Measurements from ENCODE around the gene KCNIP4. TPM values are rescaled to one million over a fixed set of nuclear protein-coding genes. Genes with fewer than 3 reads are reported as not detected.

Gene KCNIP4
- total RNA-seq, 2 experiments from 2014 or later, result not detected

DNA sequence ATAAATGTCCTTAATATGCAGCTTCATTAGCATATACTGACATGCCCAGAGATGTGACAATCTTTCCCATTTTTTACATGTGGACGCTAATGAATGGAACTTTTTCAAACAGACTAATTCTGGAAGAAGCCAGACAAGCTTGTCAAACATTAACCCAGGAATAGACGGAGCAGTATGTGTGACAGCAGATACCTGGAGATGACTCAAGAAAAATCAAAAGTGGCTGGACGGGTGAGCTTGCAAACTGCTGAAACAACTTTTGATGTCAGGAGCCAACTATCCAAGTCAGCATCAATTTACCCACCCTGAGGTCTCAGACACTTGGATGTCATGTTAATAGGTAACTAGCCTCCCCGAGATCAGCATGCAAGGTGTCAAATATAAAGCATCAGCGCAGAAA, 1065.3 kb downstream of the KCNIP4 start:
- intact Hi-C loops (cut with micrococcal nuclease), result no loop called here
- no peak for DNase-seq
- no peaks in the 10 kb centered on the region for H3K4me1 Mint-ChIP-seq (ENCODE audit: low read depth)
- H3K27me3 Mint-ChIP-seq (ENCODE audit: low read depth), result peaks cover 2% of the 10 kb centered on the region
- CTCF ChIA-PET, result no interaction called here
- no peaks in the 10 kb centered on the region for H3K36me3 Mint-ChIP-seq (ENCODE audit: low read depth)
- H3K9me3 Mint-ChIP-seq, result peaks cover 2% of the 10 kb centered on the region
- H3K4me3 Mint-ChIP-seq, result no peak overlapping the region
- H3K27ac Mint-ChIP-seq, result no peak overlapping the region

DNA sequence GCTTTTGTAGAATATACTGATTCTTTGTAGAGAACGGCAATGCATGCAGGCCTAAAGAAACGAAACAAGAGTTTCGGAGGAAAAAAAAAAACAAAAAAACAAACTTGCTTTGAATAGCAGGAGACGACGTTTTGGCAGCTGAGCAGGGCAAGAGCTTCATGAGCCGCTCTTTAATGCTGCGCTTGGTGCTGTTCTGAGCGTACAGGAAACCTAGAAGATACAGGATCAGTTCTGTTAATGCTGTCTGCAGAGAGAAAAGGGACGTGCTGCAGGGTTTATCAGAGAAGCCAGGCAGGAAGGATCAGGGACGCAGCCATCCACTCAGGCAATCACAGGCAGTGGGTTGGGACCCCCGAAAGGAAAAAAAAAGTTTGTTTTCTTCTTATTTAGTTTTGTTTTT, 1066.1 kb downstream of the KCNIP4 start:
- H3K4me1 Mint-ChIP-seq (ENCODE audit: low read depth), result no peaks in the 10 kb centered on the region
- no peak overlapping the region for H3K27ac Mint-ChIP-seq
- H3K9me3 Mint-ChIP-seq, result peaks cover 2% of the 10 kb centered on the region
- peaks cover 2% of the 10 kb centered on the region for H3K27me3 Mint-ChIP-seq (ENCODE audit: low read depth)
- no peak for DNase-seq
- no peaks in the 10 kb centered on the region for H3K36me3 Mint-ChIP-seq (ENCODE audit: low read depth)
- H3K4me3 Mint-ChIP-seq, result no peak overlapping the region
- intact Hi-C loops (cut with micrococcal nuclease), result no loop called here
- CTCF ChIA-PET, result no interaction called here

DNA sequence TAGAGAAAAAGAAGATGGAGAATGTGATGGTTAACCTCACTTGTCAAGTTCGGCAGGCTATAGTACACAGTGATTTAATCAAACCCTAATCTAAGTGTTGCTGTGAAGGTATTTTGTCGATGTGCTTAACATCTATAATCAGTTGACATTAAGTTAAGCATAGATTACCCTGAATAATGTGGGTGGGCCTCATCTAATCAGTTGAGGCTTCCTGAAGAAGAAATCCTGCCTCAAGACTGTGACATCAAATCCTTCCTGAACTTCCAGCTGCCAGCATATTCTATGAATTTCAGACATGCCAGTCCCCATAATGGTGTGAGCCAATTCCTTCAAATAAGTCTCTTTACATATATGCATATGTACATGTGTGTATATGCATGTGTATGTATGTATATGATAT, 1066.9 kb downstream of the KCNIP4 start:
- CTCF ChIA-PET, result no interaction called here
- Mint-ChIP-seq H3K4me1 (ENCODE audit: low read depth) (no peaks in the 10 kb centered on the region), H3K27me3 (ENCODE audit: low read depth) (peaks cover 2% of the 10 kb centered on the region), H3K27ac (no peak overlapping the region), H3K36me3 (ENCODE audit: low read depth) (no peaks in the 10 kb centered on the region), H3K9me3 (no peaks in the 10 kb centered on the region), H3K4me3 (no peak overlapping the region)
- no peak for DNase-seq
- intact Hi-C loops (cut with micrococcal nuclease), result no loop called here

DNA sequence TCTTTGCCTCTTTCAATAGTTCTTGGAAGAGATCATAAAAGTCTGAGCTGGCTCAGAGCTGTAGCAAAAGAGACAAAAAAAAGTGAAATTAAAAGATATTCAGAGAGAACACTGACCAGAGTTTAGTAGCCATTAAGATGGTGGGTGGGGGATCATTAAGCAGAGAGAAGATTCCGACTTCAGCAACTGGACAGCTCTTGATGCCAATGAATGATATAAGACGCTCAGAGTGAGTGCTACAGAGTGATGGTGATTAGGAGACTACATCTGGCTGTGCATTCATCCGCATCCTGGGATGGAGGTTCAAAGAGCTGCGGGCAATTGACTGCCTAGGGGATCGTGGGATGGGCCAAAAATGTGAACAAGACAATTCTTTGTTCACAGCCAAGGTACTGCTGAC, 1069.8 kb downstream of the KCNIP4 start:
- H3K27ac Mint-ChIP-seq, result no peak overlapping the region
- H3K4me1 Mint-ChIP-seq (ENCODE audit: low read depth), result no peaks in the 10 kb centered on the region
- H3K27me3 Mint-ChIP-seq (ENCODE audit: low read depth), result no peaks in the 10 kb centered on the region
- CTCF ChIA-PET, result no interaction called here
- no peak overlapping the region for H3K4me3 Mint-ChIP-seq
- DNase-seq, result no peak
- H3K9me3 Mint-ChIP-seq, result no peaks in the 10 kb centered on the region
- intact Hi-C loops (cut with micrococcal nuclease), result no loop called here
- H3K36me3 Mint-ChIP-seq (ENCODE audit: low read depth), result no peaks in the 10 kb centered on the region

DNA sequence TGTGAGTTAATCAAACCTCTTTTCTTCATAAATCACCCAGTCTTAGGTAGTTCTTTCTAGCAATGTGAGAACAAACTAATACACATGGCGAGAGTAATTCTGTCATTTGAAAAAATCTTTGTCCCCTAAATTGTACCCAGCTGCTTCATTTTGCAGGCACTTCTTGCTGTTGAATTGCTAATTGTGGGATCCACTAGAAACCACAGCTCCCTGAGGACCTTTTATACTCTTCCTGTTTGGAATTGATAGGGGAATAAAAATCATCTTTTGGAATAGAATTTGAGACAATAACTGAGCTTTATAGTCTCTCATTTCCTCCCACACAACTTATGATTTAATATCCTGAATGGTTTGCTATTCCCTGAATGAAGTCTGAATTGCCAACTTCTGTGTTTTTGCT, 1078.1 kb downstream of the KCNIP4 start:
- peaks cover 5% of the 10 kb centered on the region for H3K9me3 Mint-ChIP-seq
- H3K4me1 Mint-ChIP-seq (ENCODE audit: low read depth), result peaks cover 3% of the 10 kb centered on the region
- no peak overlapping the region for H3K27ac Mint-ChIP-seq
- DNase-seq, result no peak
- intact Hi-C loops (cut with micrococcal nuclease), result no loop called here
- H3K27me3 Mint-ChIP-seq (ENCODE audit: low read depth), result no peaks in the 10 kb centered on the region
- CTCF ChIA-PET, result no interaction called here
- no peak overlapping the region for H3K4me3 Mint-ChIP-seq
- H3K36me3 Mint-ChIP-seq (ENCODE audit: low read depth), result no peaks in the 10 kb centered on the region

DNA sequence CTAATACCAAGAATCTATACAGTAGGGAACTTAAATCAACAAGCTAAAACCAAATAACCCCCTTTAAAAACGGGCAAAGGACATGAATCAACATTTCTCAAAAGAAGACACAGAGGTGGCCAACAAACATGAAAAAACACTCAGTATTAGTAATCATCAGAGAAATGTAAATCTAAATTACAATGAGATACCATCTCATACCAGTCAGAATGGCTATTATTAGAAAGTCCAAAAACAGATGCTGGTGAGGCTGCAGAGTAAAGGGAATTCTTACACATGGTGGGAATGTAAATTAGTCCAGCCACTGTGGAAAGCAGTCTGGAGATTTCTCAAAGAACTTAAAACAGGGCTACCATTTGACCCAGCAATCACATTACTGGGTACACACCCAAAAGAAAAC, 1080.5 kb downstream of the KCNIP4 start:
- Mint-ChIP-seq H3K36me3 (ENCODE audit: low read depth) (no peaks in the 10 kb centered on the region), H3K27me3 (ENCODE audit: low read depth) (no peaks in the 10 kb centered on the region), H3K4me3 (no peak overlapping the region), H3K27ac (no peak overlapping the region), H3K9me3 (peaks cover 5% of the 10 kb centered on the region), H3K4me1 (ENCODE audit: low read depth) (peaks cover 3% of the 10 kb centered on the region)
- no peak for DNase-seq
- CTCF ChIA-PET, result no interaction called here
- intact Hi-C loops (cut with micrococcal nuclease), result no loop called here

DNA sequence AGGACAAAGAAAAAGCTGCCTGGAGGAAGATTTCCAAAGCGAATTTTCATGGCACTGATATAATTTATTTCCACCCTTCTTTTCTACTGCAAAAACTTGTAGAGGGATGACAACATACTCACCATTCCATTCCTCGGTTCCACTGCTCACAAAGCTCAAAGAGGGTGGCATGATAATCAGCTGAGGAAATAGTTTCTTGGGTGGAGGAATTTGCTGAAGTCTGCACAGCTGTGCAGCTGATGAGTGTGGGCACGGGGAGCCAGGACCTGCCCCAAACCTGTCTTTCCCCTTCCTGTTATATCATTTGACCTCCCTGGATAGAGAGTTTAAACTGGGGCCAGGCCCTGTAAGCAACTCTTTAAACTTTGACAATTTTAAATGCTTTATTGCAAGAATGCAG, 1087.7 kb downstream of the KCNIP4 start:
- CTCF ChIA-PET, result no interaction called here
- no peaks in the 10 kb centered on the region for H3K9me3 Mint-ChIP-seq
- intact Hi-C loops (cut with micrococcal nuclease), result no loop called here
- no peak overlapping the region for H3K27ac Mint-ChIP-seq
- H3K27me3 Mint-ChIP-seq (ENCODE audit: low read depth), result no peaks in the 10 kb centered on the region
- H3K4me1 Mint-ChIP-seq (ENCODE audit: low read depth), result no peaks in the 10 kb centered on the region
- no peak for DNase-seq
- H3K4me3 Mint-ChIP-seq, result no peak overlapping the region
- no peaks in the 10 kb centered on the region for H3K36me3 Mint-ChIP-seq (ENCODE audit: low read depth)

DNA sequence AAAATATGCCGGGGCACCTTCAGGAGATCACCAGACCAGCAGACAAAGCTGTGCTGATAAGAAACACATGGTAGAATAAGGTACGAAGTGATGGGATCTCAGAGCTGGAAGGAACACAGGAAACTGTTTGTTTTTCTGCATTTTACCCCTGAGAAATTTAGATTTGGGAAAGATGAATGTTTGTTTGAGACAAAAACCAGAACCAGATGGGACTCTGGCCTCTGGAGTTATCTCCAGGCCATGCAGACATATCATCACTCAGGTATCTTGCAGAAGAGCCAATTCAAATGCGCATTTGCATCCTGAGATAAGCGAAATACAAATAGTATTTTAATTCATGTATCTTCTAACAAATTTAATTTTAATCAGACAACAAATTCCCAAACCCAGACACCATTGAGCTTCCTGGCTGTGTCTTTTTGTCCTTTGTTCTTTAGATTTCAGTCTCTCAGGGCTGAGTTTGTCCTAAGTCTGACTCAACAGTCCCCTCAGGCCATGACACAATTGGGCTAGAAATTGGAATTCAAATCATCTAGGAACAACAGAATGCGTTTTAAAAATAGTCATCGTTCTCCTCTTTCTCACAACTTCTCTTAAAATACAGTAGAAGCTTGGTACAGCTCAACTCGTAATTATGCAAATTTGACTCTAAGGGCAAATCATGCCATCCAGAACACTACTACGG, 1089.3 kb downstream of the KCNIP4 start:
- Mint-ChIP-seq H3K27me3 (ENCODE audit: low read depth) (no peaks in the 10 kb centered on the region), H3K4me1 (ENCODE audit: low read depth) (no peaks in the 10 kb centered on the region), H3K36me3 (ENCODE audit: low read depth) (no peaks in the 10 kb centered on the region), H3K4me3 (no peak overlapping the region), H3K9me3 (peaks cover 2% of the 10 kb centered on the region), H3K27ac (no peak overlapping the region)
- DNase-seq, result no peak
- intact Hi-C loops (cut with micrococcal nuclease), result no loop called here
- CTCF ChIA-PET, result no interaction called here

DNA sequence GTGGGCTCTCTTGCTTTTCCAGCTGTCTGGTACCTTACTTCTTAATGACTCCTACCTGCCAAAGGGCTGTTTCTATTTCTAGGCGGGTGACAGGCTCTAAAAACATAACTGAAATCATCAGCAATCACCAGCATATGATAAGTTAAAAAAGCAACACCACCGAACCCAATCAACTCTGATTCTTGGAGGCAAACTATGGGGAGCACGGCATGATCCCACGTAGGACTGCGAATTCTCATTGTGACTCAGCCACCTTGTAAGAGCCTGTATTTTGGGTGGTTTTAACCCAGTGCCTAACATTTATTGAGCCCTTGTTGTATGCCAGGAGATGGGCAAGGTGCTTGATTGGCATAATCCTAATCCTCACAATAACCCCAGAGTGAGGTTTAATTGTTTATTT, 1091.5 kb downstream of the KCNIP4 start:
- DNase-seq, result no peak
- Mint-ChIP-seq H3K27me3 (ENCODE audit: low read depth) (no peaks in the 10 kb centered on the region), H3K36me3 (ENCODE audit: low read depth) (no peaks in the 10 kb centered on the region), H3K4me3 (no peak overlapping the region), H3K9me3 (peaks cover 9% of the 10 kb centered on the region), H3K4me1 (ENCODE audit: low read depth) (no peaks in the 10 kb centered on the region), H3K27ac (no peak overlapping the region)
- CTCF ChIA-PET, result no interaction called here
- intact Hi-C loops (cut with micrococcal nuclease), result no loop called here

DNA sequence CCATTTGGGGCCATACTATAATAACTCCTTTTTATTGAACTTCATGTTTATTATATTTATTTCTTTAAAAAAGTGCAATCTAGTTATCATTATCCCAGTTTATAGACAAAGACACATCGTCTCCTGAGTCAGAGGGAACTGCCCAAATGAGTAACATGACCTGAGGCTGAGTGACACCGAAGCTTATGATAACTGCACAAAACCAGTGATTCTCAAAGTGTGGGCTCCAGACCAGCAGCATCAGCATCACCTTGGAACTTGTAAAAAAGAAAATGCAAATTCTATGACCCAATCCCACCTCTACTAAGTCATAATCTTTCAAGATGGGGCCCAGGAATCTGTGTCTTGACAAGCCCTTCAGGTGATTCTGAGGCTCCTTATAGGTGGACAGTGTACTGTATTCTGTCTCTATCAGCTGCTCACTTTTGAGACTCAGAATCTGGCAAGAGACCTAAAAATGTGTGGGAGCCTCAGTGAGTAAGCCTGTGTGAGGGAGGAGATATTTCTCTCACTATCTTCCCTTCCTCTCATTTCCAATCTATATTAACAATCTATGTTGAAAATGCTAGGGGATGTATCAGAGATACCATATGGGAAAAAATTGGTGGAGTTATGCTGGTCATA, 1101.3 kb downstream of the KCNIP4 start:
- Mint-ChIP-seq H3K27me3 (ENCODE audit: low read depth) (peaks cover 1% of the 10 kb centered on the region), H3K36me3 (ENCODE audit: low read depth) (no peaks in the 10 kb centered on the region), H3K4me1 (ENCODE audit: low read depth) (no peaks in the 10 kb centered on the region), H3K9me3 (peaks cover 7% of the 10 kb centered on the region), H3K4me3 (no peak overlapping the region), H3K27ac (no peak overlapping the region)
- no peak for DNase-seq
- CTCF ChIA-PET, result no interaction called here
- intact Hi-C loops (cut with micrococcal nuclease), result no loop called here

DNA sequence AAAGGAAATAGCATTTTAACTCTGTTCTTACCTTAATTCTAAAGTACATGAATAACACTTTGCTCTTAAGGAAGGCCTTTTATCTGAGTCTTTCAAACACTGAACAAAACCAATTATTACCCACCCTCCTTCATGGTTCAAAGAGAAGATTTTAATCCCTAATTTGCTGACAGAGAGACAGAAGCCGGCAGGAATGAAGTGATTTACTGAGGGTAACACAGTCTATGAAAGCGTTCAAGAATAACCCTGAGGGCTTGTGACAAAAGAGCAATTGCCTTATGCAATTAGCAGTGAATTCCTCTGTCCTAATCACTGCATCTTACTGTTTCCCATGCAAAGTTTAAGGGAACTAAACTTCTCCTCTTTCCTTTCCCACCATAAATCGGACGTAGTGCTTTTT, 1104.3 kb downstream of the KCNIP4 start:
- intact Hi-C loops (cut with micrococcal nuclease), result no loop called here
- H3K4me1 Mint-ChIP-seq (ENCODE audit: low read depth), result no peaks in the 10 kb centered on the region
- CTCF ChIA-PET, result no interaction called here
- no peak overlapping the region for H3K27ac Mint-ChIP-seq
- H3K4me3 Mint-ChIP-seq, result no peak overlapping the region
- no peak for DNase-seq
- H3K9me3 Mint-ChIP-seq, result no peaks in the 10 kb centered on the region
- H3K27me3 Mint-ChIP-seq (ENCODE audit: low read depth), result peaks cover 1% of the 10 kb centered on the region
- H3K36me3 Mint-ChIP-seq (ENCODE audit: low read depth), result no peaks in the 10 kb centered on the region

DNA sequence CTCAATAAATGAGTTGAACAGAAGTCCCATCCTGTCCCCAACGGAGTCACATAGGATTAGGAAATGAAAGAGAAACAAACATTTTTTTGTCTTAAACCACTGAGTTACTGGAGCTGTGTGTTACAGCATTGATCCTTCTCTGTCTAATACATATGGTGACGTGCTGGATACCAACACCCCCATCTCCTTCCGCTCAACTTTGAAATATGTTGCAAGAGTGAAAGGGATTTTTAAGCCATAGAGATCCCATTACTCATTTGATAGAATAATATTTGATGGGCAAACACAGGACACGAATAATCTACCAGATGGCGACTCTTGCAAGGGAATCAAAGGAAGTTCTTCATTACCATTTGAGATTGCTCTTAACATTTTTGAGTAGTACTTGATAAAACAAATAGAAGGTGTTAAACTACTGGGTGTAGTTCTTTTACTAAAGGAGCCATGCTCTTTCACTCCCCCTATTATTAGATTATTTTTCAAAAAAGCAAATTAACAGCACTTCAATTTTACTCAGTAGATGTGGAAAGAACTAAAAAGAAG, 1107.9 kb downstream of the KCNIP4 start:
- Mint-ChIP-seq H3K4me1 (ENCODE audit: low read depth) (no peaks in the 10 kb centered on the region), H3K9me3 (no peaks in the 10 kb centered on the region), H3K4me3 (no peak overlapping the region), H3K36me3 (ENCODE audit: low read depth) (no peaks in the 10 kb centered on the region), H3K27me3 (ENCODE audit: low read depth) (no peaks in the 10 kb centered on the region), H3K27ac (no peak overlapping the region)
- intact Hi-C loops (cut with micrococcal nuclease), result no loop called here
- CTCF ChIA-PET, result no interaction called here
- no peak for DNase-seq

DNA sequence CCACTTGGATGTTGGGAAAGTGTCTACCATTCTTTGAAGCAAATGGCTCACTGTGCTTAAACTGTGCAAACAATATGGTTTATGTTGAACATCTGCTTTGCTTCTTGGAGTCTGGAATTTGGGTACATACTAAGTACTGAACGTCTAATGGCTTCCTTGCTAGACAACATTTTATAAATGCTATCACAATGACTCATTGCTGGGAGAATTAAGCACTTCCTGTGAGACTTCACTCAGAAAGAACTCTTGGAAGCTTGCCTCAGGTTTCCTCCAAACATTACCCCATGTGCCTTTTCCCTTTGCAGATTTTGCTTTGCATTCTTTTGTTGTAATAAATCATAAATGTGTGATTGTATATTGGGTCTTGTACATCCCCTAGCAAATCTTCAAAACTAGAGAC, 1108.6 kb downstream of the KCNIP4 start:
- H3K4me1 Mint-ChIP-seq (ENCODE audit: low read depth), result no peaks in the 10 kb centered on the region
- intact Hi-C loops (cut with micrococcal nuclease), result no loop called here
- no peak for DNase-seq
- H3K36me3 Mint-ChIP-seq (ENCODE audit: low read depth), result no peaks in the 10 kb centered on the region
- no peaks in the 10 kb centered on the region for H3K9me3 Mint-ChIP-seq
- CTCF ChIA-PET, result no interaction called here
- H3K4me3 Mint-ChIP-seq, result no peak overlapping the region
- no peak overlapping the region for H3K27ac Mint-ChIP-seq
- H3K27me3 Mint-ChIP-seq (ENCODE audit: low read depth), result no peaks in the 10 kb centered on the region

Data from activated naive CD4-positive, alpha-beta T cell treated with anti-CD3 and anti-CD28 coated beads for 36 hours (primary cell).